Bronchial epithelial cell (primary cell): ENCODE measurements around the gene UBE2D2. TPM values are rescaled to one million over a fixed set of nuclear protein-coding genes. Genes with fewer than 3 reads are reported as not detected.

Source experiments
- DNase-seq: peaks from one replicate; pipeline ENCODE4 v3.0.0-alpha.2; 2010; ENCODE audit warnings: low read depth
- FAIRE-seq: peaks from 2 replicates; lab custom pipeline; 2011; peaks lifted over from hg19 to GRCh38; lab: Jason Lieb, UNC
- H3K27me3 ChIP-seq: 2 replicates; pipeline ENCODE4 v1.5.1; 2011; ENCODE audit warnings: low read length; ENCODE audit not compliant: control insufficient read depth, insufficient read depth
- H3K36me3 ChIP-seq: 2 replicates; pipeline ENCODE4 v1.5.1; 2011; ENCODE audit warnings: low read length; ENCODE audit not compliant: control insufficient read depth, insufficient read depth
- H3K4me3 ChIP-seq: 2 replicates; pipeline ENCODE4 v1.5.1; 2011; ENCODE audit warnings: mild to moderate bottlenecking, low read depth, low read length, control low read depth
- total RNA-seq: library from RNA; depleted of rRNA; stranded (reverse); fragments of >200 nt; gene quantifications from 2 replicates; pipeline ENCODE4 v1.2.1, GENCODE V29; 2014
- TF ChIP-seq, protein P1 (sequence below): IDR thresholded peaks from 2 replicates; pipeline ENCODE4 v1.5.1; 2011; ENCODE audit warnings: mild to moderate bottlenecking, moderate library complexity, low read length, control low read depth, inconsistent platforms; ENCODE audit not compliant: insufficient read depth, severe bottlenecking

Gene UBE2D2
- total RNA-seq, 1 donor from 2014 or later = 52.1 TPM

DNA sequence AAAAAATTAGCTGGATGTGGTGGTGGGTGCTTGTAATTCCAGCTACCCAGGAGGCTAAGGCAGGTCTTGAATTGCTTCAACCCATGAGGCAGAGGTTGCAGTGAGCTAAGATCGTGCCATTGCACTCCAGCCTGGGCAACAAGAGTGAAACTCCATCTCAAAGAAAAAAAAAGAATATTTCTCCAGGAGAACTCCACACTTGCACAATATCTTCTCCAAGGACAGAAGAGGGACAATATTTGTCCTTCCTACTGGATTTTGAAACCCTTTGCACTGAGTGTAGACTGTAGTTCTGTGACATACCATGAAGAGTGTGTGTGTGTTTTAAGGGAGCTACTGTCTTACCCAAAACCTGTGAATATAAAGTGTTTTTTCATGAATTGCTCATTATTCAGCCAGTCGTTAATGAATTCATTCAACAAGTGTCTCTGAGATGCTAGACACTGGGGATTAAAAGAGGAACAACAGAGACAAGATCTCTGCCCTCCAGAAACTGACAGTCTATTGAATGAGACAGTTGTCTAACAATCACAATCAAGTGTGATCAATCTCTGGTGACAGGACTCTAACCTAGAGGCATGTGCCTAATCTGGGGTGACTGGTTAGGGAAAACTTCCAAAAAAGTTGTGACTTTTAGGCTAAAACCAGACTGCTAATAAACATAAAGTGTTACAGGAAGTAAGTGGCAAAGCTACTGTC lies 9.8 kb upstream of the UBE2D2 start:
- TF ChIP-seq, protein P1, sequence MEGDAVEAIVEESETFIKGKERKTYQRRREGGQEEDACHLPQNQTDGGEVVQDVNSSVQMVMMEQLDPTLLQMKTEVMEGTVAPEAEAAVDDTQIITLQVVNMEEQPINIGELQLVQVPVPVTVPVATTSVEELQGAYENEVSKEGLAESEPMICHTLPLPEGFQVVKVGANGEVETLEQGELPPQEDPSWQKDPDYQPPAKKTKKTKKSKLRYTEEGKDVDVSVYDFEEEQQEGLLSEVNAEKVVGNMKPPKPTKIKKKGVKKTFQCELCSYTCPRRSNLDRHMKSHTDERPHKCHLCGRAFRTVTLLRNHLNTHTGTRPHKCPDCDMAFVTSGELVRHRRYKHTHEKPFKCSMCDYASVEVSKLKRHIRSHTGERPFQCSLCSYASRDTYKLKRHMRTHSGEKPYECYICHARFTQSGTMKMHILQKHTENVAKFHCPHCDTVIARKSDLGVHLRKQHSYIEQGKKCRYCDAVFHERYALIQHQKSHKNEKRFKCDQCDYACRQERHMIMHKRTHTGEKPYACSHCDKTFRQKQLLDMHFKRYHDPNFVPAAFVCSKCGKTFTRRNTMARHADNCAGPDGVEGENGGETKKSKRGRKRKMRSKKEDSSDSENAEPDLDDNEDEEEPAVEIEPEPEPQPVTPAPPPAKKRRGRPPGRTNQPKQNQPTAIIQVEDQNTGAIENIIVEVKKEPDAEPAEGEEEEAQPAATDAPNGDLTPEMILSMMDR = no peak
- DNase-seq (no peak), FAIRE-seq (no peak)
- Histone ChIP-seq H3K36me3 (no peaks in the 10 kb centered on the region), H3K4me3 (no peak overlapping the region), H3K27me3 (no peaks in the 10 kb centered on the region)

DNA sequence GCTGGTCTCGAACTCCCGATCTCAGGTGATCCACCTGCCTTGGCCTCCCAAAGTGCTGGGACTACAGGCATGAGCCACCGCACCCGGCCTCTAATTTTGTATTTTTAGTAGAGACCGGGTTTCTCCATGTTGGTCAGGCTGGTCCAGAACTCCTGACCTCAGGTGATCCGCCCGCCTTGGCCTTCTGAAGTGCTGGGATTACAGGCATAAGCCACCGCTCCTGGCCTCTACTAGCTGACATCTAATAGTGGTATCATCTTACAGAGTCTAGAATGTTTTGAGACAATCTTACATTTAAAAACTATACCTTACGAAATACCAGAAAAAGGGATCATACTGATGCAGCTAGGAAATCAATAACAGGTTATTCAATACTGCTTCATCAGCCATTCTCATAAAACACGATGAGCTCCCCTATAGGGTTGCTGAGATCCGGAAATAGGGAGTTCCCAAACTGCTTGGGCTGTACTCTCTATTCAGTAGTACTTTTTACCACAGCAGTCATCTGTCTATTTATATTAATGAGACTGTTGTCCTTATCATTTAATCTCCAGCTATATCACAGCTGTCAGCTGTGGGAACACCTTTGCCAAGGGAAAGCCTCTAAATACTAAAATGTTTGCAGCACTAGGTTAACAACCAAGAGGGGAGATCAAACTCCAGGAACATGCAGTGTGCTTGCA lies 8.1 kb upstream of the UBE2D2 start:
- H3K27me3 ChIP-seq = no peaks in the 10 kb centered on the region
- no peak overlapping the region for H3K4me3 ChIP-seq
- FAIRE-seq = no peak
- H3K36me3 ChIP-seq = no peaks in the 10 kb centered on the region
- TF ChIP-seq, protein P1 = no peak
- DNase-seq = no peak

- DNase-seq = no peak
- FAIRE-seq = no peak
- no peaks in the 10 kb centered on the region for H3K27me3 ChIP-seq
- H3K4me3 ChIP-seq = no peak overlapping the region
- TF ChIP-seq, protein P1 = no peak
- no peaks in the 10 kb centered on the region for H3K36me3 ChIP-seq
Observed at GRCh38 chr5:139554264-139554663, 6.9 kb upstream of the UBE2D2 start.

GRCh38 chr5:139557811-139558210 lies 3.3 kb upstream of the UBE2D2 start:
- H3K27me3 ChIP-seq = no peaks in the 10 kb centered on the region
- DNase-seq (no peak), FAIRE-seq (no peak)
- TF ChIP-seq, protein P1 = no peak
- no peak overlapping the region for H3K4me3 ChIP-seq
- no peaks in the 10 kb centered on the region for H3K36me3 ChIP-seq

GRCh38 chr5:139561655-139562451 lies 714 bp downstream of the UBE2D2 start:
- peak overlapping the region; percentile 87 for H3K4me3 ChIP-seq
- TF ChIP-seq, protein P1 = no peak
- H3K27me3 ChIP-seq = no peaks in the 10 kb centered on the region
- FAIRE-seq (no peak), DNase-seq (peak; percentile 29)
- no peaks in the 10 kb centered on the region for H3K36me3 ChIP-seq
